ENCODE measurements around the gene ZNF678.

GRCh38 chr1:227666286-227666685 lies 102.9 kb downstream of the ZNF678 start:
- no peak for TF ChIP-seq CTCF (conservative IDR thresholded peaks at IDR 0.05; ENCODE audit: low read length)
- no peak for TF ChIP-seq EZH2phosphoT487 (IDR thresholded peaks at IDR 0.05; ENCODE audit: borderline replicate concordance)
